HUDEP-2 (cell line): ENCODE results near the gene NAXD.

Experiments used
- DNase-seq, 76 experiments: peaks; one replicate each; lab custom pipeline; 2025; ENCODE audit not compliant: unreplicated experiment in 76 of 76; lab: John Stamatoyannopoulos, UW

NAXD gene

GRCh38 chr13:110689041-110689440 is 73.7 kb downstream of the NAXD start:
- DNase-seq, result no peak
